Stimulated activated CD8-positive, alpha-beta memory T cell treated with anti-CD3 and anti-CD28 coated beads, Interleukin-12 subunit alpha, Interleukin-12 subunit beta, amount 100 ng/mL, for 24 hours (primary cell): ENCODE data around the gene ARHGDIB.

Experiments
- DNase-seq: peaks from one replicate; pipeline ENCODE4 v3.0.0-alpha.2; 2020; ENCODE audit errors: extremely low read depth

ARHGDIB gene

DNA sequence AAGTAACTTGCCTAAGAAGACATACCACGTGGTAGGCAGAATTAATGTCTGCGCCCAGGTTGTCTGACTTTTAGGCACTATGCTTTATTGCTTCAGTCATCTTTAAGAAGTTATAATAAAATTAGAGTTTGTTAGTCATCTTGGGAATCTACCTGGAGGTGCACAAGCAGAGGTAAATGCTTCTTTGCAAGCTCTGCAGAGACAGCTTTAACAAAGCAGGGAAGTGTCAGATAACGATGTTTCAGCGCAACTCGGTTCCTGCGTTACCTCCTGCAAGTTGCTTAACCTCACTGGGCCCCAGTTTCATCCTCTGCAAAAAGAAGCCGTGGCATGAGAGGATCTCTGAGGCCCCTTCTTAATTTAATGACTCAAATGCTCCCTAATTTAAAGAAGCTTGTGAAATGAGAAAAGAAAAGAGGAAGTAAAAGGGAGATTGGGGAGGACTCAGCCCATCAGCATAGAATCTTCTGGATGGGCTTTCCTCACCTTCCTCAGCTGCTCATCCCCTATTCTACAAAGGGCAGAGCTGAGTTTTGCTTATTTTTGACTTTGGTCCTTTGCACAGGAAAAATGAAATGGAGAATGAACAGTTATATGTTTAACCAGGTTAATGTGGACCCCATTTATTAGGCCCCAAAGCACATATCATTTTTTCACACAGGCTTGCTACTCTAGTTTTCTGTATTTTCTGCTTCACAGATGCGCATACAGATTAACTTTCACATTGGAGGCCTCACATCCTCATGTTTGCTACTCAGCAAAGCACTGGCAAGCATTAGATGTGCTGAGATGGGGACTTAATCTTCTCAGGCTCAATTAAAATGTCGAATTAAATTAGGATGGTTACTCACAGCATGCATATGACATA is 5.1 kb downstream of the ARHGDIB start:
- no peak for DNase-seq

DNA sequence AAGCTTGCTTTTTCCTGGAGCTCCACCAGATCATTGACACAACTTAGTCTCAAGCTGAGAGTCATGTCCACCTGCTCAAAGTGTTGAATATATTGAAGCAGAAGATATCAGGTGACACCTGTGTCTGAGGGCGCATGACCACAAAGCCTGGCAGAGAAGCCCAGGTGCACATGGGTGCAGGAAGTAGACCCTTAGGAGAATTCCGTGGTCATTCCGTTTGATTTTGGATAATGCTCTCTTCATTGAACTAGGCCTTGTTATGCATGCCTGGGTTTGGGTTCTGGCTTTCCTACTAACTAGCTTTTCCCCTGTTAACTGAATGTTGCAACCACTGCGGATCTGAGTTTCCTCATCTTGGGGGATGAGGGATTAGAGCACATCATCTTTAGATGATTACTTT is 7.1 kb downstream of the ARHGDIB start:
- DNase-seq, result no peak

DNA sequence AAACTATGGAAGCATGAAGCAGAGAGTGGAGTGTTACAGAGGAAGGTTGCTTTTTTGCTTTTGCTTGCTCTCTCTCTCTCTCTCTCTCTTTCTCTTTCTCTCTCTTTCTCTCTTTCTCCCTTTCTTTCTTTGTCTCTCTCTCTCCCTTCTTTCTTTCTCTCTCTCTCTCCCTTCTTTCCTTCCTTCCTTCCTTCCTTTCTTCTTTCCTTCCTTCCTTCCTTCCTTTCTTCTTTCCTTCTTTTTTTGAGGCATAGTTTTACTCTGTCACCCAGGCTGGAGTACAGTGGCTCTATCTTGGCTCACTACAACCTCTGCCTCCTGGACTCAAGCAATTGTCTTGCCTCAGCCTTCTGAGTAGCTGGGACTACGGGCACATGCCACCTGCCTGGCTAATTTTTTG is 7.6 kb downstream of the ARHGDIB start:
- DNase-seq, result no peak

DNA sequence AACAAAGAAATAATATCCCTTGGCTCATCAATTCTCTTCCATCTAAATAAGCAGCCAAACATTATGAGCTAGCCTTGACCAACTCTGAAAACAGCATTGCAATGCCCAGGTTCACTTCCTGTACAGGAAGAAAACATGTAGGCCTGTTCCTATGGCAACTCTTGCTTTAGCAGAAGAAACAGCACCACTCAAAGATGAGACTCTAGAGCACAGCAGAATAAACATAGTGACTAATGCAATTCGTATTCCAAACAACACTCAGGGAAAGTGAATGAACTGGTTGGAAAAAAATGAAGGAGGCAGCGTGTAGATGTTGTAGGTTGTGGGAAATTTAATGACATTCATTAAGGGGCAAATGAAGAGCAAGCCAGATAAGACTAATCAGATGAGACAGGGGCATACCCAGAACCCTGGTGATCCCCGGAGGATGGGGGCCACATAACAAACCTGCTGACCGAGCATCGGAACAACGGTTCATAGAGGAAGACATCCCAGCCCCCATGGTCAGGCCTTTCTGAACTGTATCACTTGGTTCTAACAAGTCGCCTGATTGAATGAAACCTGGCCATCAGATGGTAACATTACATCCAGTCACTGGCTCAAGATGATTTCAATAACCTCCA is 9.0 kb downstream of the ARHGDIB start:
- DNase-seq, result no peak

DNA sequence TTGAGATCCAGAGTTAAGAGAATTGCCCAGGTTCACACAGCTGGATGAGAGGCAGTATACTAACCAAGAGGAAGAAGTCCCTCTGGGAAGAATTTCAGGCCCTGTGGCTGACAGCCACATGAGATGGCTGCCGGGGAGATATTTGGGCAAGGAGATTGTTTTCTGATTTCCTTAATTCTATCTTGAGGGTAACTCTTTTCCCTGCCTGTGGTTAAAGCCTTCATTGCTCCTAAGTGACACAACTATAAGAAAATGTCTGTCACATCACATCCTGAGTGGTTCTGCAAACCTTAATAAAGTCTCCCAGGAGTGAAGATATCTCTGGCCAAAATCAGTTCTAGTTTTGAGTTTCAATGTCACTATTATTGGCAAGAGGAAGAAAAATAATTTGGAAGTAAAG is 9.6 kb downstream of the ARHGDIB start:
- no peak for DNase-seq

DNA sequence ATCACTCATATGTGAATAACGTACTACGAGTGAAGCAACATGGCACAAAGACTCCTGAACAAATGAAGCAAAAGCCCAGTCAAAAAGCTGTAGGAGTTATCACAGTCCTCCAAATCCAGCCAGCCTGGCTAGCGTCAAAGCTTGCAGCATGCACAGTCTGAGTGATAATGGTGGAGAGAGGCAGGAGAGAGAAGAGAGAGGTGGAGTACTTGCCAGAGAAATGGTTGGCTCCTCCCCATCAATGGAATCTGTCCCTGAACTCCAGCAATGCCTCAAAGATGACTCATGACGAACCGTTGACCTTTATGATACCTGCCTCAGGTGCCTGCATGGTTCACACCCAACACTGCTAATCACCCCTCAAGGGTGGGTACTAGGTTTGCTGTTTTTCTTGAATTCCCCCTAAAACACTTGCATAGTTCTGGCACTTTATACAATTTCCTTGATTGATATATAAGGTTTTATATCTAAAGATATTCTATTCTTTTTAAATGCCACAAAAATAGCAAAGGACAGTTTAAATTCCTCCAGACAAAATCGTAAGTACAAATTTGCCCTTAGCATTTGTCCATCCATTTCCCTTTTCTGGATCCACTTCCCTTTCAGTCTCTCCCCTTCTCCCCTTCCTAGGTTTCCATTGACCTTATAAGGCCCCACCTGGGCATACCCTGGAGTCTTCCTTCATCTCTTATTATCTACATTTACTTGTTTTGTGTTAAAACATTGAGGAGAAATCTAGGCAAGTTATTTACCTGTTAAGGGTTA is 10.2 kb downstream of the ARHGDIB start:
- DNase-seq, result no peak

DNA sequence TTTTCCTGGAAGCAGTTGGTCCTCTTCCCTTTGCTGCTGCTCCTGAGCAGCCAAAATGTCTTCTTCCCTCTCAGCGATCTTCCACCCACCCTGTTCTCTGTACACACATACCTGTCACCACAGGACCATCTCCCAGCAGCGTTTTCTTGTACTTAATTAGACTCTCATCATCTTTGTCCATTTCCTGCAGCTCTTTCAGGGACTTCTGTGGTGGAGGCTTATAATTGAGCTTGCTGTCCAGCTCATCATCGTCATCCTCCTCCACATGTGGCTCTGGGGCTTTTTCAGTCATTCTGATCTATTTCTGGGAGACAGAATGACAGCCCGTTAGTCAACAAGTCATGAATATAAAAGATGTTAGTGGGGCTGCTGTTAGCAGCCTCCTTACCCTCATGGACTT is 11.0 kb downstream of the ARHGDIB start:
- DNase-seq, result no peak

DNA sequence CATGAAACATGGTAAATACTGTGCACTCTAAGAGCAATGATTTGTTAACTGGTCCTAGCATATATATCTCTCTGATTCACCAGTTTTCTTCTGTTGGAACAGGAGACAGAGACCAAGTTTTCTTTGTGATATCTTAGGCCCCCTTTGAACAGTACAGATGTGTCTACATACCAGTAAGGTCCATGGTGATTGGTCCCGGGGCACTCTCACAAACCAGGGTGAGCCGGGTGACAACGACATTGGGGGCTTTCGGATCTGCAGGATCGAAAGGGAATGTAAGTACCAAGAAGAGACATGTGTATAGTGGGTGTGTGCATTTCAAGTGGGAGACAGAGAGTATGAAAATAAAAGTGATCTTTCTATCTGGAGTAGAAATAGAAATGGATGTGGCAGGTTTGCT is 11.8 kb downstream of the ARHGDIB start:
- no peak for DNase-seq

DNA sequence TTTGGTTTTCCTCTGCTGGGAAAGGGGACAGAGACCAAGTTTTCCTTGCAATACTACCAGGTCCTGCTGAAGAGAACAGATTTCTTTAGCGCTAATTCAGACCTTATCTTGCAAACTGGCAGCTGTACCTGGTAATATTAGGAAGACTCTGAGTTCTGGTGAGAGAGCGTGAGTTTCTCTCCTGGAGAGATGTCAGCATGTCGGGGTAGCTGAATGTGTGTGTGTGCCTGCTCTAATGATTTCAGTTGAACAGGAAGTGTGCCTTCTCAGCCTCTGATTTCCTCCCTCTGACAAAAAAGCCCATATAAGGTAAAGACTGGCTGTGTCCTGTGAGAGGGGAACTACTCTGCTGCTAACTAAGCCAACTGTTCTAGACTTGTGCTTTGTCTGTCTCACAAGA is 12.7 kb downstream of the ARHGDIB start:
- DNase-seq, result no peak

DNA sequence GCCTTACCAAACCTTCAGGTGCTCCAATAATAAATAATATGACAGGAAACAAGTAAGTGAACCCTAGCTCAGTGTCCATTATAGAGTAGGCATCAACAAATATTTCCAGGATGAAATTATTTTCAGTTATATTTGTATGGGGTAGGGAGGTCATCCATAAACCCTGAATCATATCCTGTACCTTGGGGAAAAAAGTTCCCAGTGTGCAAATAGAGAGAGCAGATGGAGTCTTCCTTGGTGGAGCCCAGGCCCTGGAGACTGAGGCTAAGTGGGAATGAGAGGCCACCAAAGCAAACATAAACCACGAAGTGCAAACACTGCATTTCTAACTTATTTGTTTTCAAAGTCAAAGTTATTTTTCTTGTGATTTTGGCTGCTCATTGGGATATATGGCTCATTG is 14.5 kb downstream of the ARHGDIB start:
- DNase-seq, result no peak

DNA sequence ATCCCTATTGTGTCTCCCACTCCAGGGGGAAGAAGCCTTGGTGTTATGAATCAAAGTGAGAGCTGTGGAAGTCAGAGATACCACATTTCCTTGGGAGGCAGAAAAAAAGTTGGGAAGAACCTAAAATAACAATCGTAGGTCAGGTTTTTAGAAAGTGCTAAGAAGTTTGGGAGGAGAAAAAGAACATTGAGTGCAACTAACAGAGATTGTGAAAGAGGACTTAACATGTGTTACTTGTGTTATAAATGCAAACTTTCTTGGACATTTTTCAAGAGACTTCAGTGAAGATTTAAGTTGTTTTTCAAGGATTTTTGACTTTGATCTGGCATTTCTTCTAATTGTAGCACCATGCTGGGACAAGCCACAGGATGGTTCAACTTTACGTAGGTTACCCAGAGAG is 15.2 kb downstream of the ARHGDIB start:
- no peak for DNase-seq

DNA sequence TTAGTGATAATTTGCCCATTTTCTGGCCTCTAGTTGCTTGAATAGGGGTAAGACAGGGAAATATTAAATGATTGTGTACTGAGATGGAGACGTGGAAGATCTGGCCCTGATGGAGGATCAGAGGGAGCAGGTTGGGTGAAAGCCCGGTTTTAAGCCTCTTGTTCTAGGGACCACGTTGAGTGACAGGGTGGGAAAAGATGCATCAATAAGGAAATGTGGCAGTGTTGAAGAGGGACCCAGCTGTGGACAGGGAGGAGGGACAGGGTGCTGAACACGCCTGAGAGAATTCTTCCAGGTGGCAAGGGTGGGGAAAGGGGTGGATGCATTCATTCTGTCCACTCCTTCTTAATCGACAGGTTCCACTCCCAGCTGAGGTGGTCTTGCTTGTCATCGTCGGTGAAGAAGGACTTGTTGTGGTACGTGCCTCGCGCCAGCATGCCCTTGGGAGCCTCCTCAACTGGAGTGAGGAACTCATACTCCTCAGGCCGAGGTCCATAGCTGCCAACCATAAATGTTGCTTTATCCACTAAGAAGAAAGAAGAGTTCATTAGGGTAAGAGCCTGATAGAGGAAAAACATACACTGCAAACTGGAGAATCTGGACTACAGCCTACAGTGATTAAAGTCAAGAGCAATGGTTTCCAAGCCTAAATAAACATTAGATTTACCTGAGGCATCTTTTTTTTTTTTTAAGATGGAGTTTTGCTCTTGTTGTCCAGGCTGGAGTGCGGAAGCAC is 19.0 kb downstream of the ARHGDIB start:
- no peak for DNase-seq

DNA sequence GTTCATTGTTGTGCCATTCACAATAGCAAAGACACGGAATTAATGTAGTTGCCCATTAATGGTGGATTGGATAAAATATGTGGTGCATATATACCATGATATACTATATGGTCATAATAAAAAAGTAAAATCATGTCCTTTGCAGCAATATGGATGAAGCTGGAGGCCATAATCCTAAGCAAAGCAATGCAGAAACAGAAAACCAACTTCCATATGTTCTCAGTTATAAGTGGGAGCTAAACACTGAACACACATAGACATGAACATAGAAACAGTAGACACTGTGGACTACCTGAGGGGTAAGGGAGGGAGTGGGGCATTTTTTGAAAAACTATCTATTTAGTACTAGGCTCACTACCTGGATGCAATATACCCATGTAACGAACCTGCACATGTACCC is 20.0 kb downstream of the ARHGDIB start:
- DNase-seq, result no peak

DNA sequence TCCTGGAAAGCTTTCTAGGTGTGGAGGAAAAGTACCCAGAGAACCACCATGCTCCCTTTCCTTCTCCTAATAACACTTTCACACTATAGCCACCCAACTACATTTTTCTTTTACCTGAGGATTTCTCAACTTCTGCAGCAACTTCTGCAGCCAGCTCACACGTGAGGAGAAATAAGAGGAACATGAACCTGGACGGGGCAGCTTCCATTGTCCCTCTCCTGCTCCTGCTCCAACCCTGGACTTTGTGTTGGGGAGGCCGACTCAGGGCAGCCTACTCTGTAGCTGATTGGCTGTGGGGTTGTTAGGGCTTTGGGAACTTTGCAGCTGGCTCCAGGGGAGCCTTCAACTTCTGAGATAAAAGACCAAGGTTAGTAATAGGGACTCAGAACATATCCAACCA is 23.1 kb downstream of the ARHGDIB start, which contains the start of gene ERP27:
TSS of gene ERP27 (minus strand) at position 237 of the 400 bp plus-strand sequence. CDS start at position 208, 29 bp downstream.
- DNase-seq, result no peak

DNA sequence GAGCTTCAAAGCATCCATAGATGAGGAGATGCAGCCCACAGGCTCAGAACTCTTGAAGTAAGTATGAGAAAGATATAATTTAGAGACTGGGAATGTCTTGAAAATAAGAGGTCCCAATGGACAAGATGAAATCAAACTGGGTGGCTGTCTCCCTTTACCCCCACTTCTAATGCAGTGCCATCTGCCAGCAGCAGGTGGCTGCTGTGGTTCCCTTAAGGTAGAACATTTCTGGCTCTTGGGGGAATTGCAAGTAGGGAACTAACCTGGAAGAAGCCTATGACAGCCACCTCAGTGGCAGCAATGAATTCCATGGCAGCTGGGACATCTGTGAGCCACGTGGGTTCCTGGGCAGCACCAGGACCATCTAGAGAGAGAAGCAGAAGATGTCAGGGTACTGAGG is 23.7 kb downstream of the ARHGDIB start:
- no peak for DNase-seq

DNA sequence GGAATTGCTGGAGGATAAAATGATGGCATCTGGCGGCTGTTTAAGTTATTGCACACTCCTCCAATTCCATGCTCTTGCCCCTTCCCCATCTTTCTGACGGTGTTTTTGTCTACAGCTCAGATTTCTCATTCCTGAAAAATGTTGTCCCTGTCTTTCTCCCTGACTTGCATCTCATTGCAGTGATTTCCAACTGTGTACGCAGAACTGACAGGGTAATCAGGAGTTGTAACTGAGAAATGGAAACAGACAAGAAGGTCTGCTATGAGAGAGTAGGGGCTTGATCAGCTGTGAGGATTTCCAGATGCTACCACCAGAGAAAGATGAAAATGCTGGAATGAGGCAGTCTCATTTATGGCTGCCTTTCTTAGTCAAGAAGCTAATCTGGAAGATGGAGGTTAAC is 24.4 kb downstream of the ARHGDIB start:
- no peak for DNase-seq

DNA sequence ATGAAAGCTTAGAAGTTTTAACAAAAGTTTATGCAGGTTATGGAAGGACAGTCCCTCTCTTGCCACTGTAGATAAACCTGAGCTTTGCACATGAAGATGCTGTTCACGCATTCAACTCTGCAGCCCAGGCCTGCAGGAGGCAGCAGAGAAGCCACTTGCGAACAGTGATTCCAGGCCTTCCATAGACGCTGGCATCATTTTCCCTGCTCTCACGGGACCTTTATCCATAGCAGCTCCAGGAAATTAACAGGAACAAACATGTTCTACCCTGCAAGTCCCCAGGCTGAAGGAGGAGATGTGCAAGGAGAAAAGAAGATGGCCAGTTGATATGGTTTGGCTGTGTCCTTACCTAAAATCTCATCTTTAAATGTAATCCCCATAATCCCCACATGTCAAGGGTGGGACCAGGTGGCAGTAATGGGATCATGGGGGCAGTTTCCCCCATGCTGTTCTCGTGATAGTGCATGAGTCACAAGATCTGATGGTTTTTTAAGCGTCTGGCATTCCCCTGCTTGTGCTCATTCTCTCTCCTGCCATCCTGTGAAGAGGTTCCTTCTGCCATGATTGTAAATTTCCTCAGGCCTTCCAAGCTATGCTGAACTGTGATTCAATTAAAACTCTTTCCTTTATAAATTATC is 25.1 kb downstream of the ARHGDIB start:
- DNase-seq, result no peak

DNA sequence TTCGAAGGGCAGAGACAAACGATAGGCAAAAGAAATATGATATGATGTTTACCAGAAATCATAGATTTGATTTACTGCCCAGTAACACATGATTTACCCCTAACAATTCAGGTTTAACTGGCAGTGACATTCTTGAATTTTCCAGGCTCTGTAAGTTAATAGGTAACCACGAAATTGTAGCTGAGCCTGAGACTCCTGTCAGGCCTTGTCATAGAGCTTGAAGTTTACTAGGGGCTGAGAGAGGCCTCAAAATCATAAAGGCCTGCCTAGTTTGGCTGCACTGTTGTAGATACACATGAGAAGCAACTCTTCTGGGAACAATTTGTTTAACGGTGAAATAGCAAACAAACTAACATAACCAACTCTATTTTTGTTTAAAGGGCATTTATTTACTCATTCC is 26.4 kb downstream of the ARHGDIB start:
- no peak for DNase-seq

DNA sequence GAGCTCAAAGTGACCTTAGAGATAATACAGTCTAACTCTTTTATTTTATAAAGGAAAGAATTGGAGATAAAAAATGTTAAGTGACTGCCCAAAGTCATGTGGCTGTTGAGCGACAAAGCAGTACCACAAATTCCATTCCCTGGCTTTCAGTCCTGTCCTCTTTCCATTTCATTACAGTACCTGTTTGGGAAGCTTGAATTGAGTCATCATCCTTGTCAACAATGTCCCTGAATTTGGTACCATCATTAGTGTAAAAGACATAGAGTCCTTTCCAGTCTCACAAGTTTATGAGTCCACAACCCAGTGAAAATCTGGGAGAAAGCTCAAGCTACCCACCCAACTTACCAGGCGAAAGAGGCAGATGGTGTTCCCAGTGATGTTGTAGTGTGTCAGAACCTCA is 26.9 kb downstream of the ARHGDIB start:
- DNase-seq, result no peak

DNA sequence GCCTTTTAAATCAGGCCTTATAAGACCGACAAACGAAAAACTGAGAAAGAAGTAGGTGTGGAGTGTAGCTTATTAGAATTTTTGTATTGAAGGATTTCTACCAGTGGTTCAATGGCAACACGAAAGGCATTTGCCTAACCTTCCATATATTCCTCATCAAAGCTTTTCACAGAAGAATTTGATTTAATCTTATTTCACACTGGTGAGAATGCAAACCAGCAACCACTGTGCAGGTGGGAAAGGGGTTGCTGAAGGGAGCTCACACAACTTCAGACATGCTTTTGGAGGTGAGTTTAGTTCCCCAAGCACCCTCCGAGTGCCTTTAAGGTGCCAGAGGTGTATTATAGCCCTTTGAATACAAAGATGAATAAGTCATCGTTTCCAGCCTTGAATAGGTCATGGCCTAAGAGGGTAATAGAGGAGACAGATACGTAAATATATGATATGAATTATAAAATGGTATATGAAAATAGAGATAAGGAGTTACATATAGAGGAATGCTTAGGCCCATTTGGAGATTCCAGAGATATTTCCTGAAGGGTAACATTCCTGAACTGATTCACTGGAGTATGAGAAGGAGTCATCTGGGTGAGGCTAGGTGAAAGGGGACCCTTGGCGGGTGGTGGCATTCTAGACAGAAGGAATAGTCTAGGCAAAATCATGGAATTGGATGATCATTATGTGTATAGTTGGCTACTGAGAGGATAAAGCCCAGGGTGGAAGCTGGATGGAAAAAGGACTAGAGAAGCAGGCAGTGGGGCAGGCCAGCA is 29.4 kb downstream of the ARHGDIB start:
- DNase-seq, result no peak

DNA sequence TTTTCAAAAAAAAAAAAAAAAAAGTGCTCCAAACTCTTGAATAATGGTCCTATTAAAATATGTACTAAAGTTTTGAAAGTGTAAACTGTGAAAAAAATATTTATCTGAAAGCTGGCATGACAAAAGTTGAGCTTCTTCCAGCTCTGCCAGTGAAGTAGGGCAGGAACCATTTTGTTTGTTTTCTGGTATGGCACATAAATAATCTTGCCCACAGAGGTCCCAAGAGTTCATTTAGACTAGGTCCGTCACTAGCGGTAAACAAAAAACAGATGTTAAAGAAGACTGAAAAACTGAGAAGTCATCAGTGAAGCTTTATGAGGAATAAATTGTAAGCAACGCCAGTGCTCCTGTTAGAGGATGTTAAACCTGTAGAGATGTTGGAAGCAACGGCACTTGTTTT is 30.0 kb downstream of the ARHGDIB start:
- DNase-seq, result no peak
